Right lobe of liver (tissue), 6 donors: ENCODE data around the gene FBN3. TPM values are rescaled to one million over a fixed set of nuclear protein-coding genes. Genes with fewer than 3 reads are reported as not detected.
A peak's percentile ranks its signal among the peaks of the same experiment; 100 is the strongest.

ENCODE experiments used
- ATAC-seq, 4 donors: fragments of 200-7000 bp; cut with Tn5 transposase; one replicate each; pipeline ENCODE4 v1.9.1; 2020; ENCODE audit warnings: mild to moderate bottlenecking in 4 of 4, moderate library complexity in 4 of 4
- DNase-seq, 3 donors: peaks; one replicate each; pipeline ENCODE4 v3.0.0-alpha.2; 2020
- H3K27ac ChIP-seq, 3 donors: fragments of 200-600 bp; one replicate each; pipeline ENCODE4 v1.8.0; 2022
- H3K27me3 ChIP-seq, 2 donors: fragments of 200-600 bp; one replicate each; pipeline ENCODE4 v1.8.0; 2022
- H3K36me3 ChIP-seq, 4 donors: fragments of 200-600 bp; sonication (generic) in 1 of 4; one replicate each; pipeline versions ENCODE4 v1.5.1 to v1.8.0; 2017 to 2022; ENCODE audit warnings: control low read depth in 1 of 4
- H3K4me1 ChIP-seq, 4 donors: fragments of 200-600 bp; sonication (generic) in 1 of 4; one replicate each; pipeline versions ENCODE4 v1.5.1 to v1.8.0; 2017 to 2022; ENCODE audit warnings: control low read depth in 1 of 4
- H3K4me3 ChIP-seq, 3 donors: fragments of 200-600 bp; one replicate each; pipeline ENCODE4 v1.8.0; 2022
- H3K9me3 ChIP-seq, 4 donors: fragments of 200-600 bp; sonication (generic) in 1 of 4; one replicate each; pipeline versions ENCODE4 v1.5.1 to v1.8.0; 2017 to 2022; ENCODE audit warnings: control low read depth in 1 of 4
- POLR2A ChIP-seq: fragments of 450-650 bp; IDR thresholded peaks from one replicate; pipeline ENCODE4 v1.6.1; 2017; ENCODE audit warnings: antibody characterized with exemption, mild to moderate bottlenecking
- WGBS: methylation state at CpG from one replicate; pipeline ENCODE4 v1.1.6; 2018; ENCODE audit warnings: low coverage, low lambda C conversion rate; ENCODE audit not compliant: insufficient coverage; ENCODE audit errors: missing lambda C conversion rate; 5-methylcytosine and 5-hydroxymethylcytosine counted together
- intact Hi-C, 2 donors: fragments of 100-400 bp; cut with DNase I; formaldehyde crosslinking; loops; one replicate each; pipeline versions ENCODE4 v1.11.2 to v1.14.1; 2022
- total RNA-seq, 6 experiments: library from RNA; depleted of rRNA in 2 of 6; stranded (reverse); fragments of >200 nt in 2 of 6; fragmentation: NEBNext Ultra II Directional in 3 of 6; extraction: Animal tissue kit (Norgen Biotek cat#: 25700) in 3 of 6; gene quantifications; one replicate each; pipeline versions ENCODE4 v1.1.0 to v1.2.4, GENCODE V29; 2016 to 2023
- TF ChIP-seq, protein P1 (sequence below), 4 donors: fragments of 200-600 bp in 3 of 4; fragments of 450-650 bp in 1 of 4; IDR thresholded peaks; one replicate each; pipeline versions ENCODE4 v1.5.1 to v1.8.0; 2016 to 2022; ENCODE audit warnings: antibody characterized with exemption in 4 of 4, mild to moderate bottlenecking in 2 of 4
- donor health status: DM: no; HTN: yes; CAD: no.
- donor health status: DM: no; HTN: no; CAD: no.
- donor health status: DM: no; HTN: no; CAD: no.
- donor health status: DM: no; HTN: yes; CAD: no.
- donor health status: DM: no; HTN: yes; CAD: no.

Gene FBN3
- total RNA-seq, 6 experiments from 2014 or later: 0.11 to 0.37 TPM; not detected in 4

DNA sequence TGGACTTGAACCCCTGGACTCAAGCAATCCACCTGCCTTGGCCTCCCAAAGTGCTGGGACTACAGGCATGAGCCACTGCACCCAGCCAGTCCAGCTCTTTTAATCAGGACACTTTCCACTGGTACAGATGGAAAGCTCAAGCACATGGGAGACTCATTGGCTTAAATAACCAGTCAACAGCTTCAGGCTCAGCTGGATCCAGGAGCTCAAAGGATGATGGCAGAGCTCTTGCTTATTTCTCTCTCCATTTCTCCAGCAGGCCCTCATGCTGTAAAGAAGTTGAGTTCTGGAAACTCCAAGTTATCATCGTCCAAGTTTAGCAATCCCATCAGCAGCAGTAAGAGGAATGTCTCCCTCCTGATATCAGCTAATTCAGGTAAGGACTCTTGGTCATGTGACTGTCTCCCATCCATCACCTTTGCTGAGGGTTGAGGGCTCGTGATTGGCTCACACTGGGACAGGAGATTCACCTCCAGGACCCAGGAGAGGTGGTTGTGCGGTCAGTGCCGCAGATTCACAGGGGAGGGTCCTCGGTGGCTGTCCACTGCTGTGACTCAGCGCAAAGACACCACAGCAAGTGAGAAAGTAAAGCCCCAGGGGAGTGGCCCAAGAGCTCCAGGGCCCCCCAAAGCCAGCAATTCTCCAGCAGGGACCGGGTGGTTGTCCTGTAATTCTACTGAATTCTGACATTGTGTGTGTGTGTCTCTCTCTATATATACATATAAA lies 91.7 kb downstream of the FBN3 start:
- intact Hi-C loops: no loop called here
- 73% methylated on average over 5 of the region's 7 CpGs for WGBS
- Histone ChIP-seq H3K4me1 (peaks cover 0 to 11% (median 5%) of the 10 kb centered on the region in 4 donors), H3K27ac (no peak overlapping the region), H3K36me3 (no peaks in the 10 kb centered on the region), H3K9me3 (no peaks in the 10 kb centered on the region), H3K4me3 (no peak overlapping the region), H3K27me3 (no peaks in the 10 kb centered on the region)
- ATAC-seq (no peak), DNase-seq (no peak)
- TF ChIP-seq, protein P1, sequence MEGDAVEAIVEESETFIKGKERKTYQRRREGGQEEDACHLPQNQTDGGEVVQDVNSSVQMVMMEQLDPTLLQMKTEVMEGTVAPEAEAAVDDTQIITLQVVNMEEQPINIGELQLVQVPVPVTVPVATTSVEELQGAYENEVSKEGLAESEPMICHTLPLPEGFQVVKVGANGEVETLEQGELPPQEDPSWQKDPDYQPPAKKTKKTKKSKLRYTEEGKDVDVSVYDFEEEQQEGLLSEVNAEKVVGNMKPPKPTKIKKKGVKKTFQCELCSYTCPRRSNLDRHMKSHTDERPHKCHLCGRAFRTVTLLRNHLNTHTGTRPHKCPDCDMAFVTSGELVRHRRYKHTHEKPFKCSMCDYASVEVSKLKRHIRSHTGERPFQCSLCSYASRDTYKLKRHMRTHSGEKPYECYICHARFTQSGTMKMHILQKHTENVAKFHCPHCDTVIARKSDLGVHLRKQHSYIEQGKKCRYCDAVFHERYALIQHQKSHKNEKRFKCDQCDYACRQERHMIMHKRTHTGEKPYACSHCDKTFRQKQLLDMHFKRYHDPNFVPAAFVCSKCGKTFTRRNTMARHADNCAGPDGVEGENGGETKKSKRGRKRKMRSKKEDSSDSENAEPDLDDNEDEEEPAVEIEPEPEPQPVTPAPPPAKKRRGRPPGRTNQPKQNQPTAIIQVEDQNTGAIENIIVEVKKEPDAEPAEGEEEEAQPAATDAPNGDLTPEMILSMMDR (IDR thresholded peaks at IDR 0.05): no peak
- no peak for TF ChIP-seq POLR2A

DNA sequence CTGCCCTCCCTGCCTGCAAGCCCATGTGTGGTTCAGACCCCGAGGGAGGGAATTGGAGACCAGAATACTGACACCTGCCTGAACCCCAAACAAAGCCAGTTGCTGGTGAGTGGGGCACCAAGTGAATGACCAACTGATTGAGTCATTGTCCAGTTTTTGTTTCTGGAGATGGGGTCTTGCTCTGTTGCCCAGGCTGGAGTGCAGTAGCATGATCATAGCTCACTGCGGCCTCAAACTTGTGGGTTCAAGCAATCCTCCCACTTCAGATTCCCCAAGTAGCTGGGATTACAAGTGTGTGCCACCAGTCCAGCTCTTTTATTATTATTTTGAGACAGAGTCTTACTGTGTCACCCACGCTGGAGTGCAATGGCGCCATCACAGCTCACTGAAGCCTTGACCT lies 92.9 kb downstream of the FBN3 start:
- WGBS: 100% methylated on average over 1 of the region's 4 CpGs
- no peak for ATAC-seq

DNA sequence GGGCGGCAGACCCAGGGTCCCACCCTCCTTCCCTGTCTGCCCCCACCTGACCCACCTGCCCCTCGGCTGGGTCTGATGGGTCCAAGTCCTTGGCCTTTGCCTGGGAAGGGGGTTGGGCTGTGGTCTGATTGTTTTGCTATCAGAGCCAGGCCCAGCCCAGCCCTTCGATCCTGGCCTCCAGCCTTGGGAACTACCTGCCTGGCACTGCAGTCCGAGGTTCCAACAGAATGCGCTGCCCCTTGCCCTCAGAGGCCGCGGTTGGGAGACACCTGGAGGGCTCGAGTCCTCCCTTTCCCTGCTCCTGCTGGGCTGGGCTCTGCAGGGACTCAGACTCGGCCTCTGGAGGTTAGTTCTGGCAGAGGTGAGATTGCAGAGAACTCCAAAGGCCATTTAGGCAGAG lies 95.2 kb downstream of the FBN3 start:
- Histone ChIP-seq H3K4me3 (no peak overlapping the region), H3K4me1 (peaks cover 0 to 16% (median 5%) of the 10 kb centered on the region in 4 donors), H3K27ac (no peak overlapping the region), H3K9me3 (no peaks in the 10 kb centered on the region), H3K27me3 (no peaks in the 10 kb centered on the region), H3K36me3 (no peaks in the 10 kb centered on the region)
- 6% methylated on average over 2 of the region's 9 CpGs for WGBS
- intact Hi-C loops: no loop called here
- TF ChIP-seq POLR2A: no peak
- TF ChIP-seq, protein P1 (IDR thresholded peaks at IDR 0.05): no peak
- peak; percentile 69 to 83 (median 76) for ATAC-seq
- peak; percentile 63 to 87 (median 86) for DNase-seq

More for the DNA sequence above, 92.9 kb downstream of the FBN3 start:
- intact Hi-C loops: no loop called here
- H3K4me1 ChIP-seq: peaks cover 0 to 11% (median 5%) of the 10 kb centered on the region in 4 donors
- no peaks in the 10 kb centered on the region for H3K36me3 ChIP-seq
- no peak for DNase-seq
- no peaks in the 10 kb centered on the region for H3K9me3 ChIP-seq
- H3K27me3 ChIP-seq: no peaks in the 10 kb centered on the region
- TF ChIP-seq, protein P1 (IDR thresholded peaks at IDR 0.05): no peak
- TF ChIP-seq POLR2A: no peak
- H3K4me3 ChIP-seq: no peak overlapping the region
- H3K27ac ChIP-seq: no peak overlapping the region

DNA sequence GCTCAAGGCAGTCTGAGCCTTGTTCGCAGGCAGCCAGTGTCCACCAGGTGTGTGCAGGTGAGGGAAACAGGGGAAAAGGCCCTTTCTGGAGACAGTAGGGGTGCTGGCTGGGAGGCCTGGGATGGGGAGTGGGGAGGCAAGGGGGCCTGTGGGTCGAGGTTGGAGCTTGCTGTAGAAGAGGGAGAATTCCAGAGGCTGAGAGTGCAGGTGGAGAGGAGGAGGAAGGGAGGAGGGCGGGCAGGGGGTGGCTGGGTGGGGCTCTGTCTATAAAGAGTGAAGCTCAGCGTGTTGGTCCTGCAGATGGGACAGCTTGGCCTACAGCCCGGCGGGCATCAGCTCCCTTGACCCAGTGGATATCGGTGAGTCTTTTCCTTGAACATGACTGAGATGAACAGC lies 96.9 kb downstream of the FBN3 start, which contains the start of gene CCL25:
Gene CCL25 (plus strand): TSS at position 297 of the 396 bp plus-strand sequence. CDS start 290 bp downstream, outside the sequence.
- no peak for DNase-seq
- 75% methylated on average over 2 of the region's 7 CpGs for WGBS

More for the DNA sequence above, 96.9 kb downstream of the FBN3 start, which contains the start of gene CCL25:
- TF ChIP-seq, protein P1 (IDR thresholded peaks at IDR 0.05): no peak
- no peak for TF ChIP-seq POLR2A
- intact Hi-C loops: no loop called here
- Histone ChIP-seq H3K9me3 (no peaks in the 10 kb centered on the region), H3K36me3 (no peaks in the 10 kb centered on the region), H3K4me1 (peaks cover 0 to 16% (median 5%) of the 10 kb centered on the region in 4 donors), H3K27ac (no peak within 1 kb of the TSS), H3K4me3 (no peak within 1 kb of the TSS), H3K27me3 (no peaks in the 10 kb centered on the region)
- ATAC-seq: no peak
